Activated naive CD8-positive, alpha-beta T cell (primary cell): ENCODE measurements around the gene PSMB5.
"Not testable (repeated sequence)": the region's sequence is repeated elsewhere in the genome, so short reads cannot be mapped to it uniquely, and the experiment has no call there.

Experiments used
- H3K27ac Mint-ChIP-seq: one replicate; pipeline ENCODE4 v1.8.0; 2021; ENCODE audit warnings: mixed read lengths
- H3K27me3 Mint-ChIP-seq: one replicate; pipeline ENCODE4 v1.8.0; 2021; ENCODE audit warnings: mixed read lengths
- H3K36me3 Mint-ChIP-seq: one replicate; pipeline ENCODE4 v1.8.0; 2021; ENCODE audit warnings: mixed read lengths
- H3K4me1 Mint-ChIP-seq: one replicate; pipeline ENCODE4 v1.8.0; 2021; ENCODE audit warnings: low read depth, mixed read lengths
- H3K4me3 Mint-ChIP-seq: one replicate; pipeline ENCODE4 v1.8.0; 2021; ENCODE audit warnings: mild to moderate bottlenecking, mixed read lengths
- H3K9me3 Mint-ChIP-seq: one replicate; pipeline ENCODE4 v1.8.0; 2021; ENCODE audit warnings: low read depth, mixed read lengths

PSMB5 gene

DNA sequence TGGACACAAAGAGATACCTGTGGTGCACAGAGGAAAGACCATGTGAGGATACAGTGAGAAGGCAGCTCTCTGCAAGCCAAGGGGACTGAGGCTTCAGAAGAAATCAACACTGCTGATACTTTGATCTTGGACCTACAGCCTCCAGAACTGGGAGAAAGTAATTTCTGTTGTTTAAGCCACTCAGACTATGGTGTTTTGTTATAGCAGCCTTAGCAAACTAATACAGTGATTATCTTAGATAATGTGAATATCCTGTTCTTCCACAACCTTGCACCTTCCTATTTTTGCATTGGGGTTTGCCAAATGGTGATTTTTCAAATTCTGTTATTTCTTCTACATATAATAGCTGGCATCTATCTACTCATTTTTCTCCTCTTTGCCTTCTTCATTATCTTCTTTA lies 16.6 kb downstream of the PSMB5 start:
- H3K4me3 Mint-ChIP-seq: no peak overlapping the region
- no peaks in the 10 kb centered on the region for H3K27me3 Mint-ChIP-seq
- peaks cover 27% of the 10 kb centered on the region for H3K4me1 Mint-ChIP-seq
- H3K9me3 Mint-ChIP-seq: no peaks in the 10 kb centered on the region
- no peaks in the 10 kb centered on the region for H3K36me3 Mint-ChIP-seq
- H3K27ac Mint-ChIP-seq: no peak overlapping the region

- Mint-ChIP-seq H3K4me3 (no peak overlapping the region), H3K27ac (no peak overlapping the region), H3K27me3 (no peaks in the 10 kb centered on the region), H3K36me3 (no peaks in the 10 kb centered on the region), H3K4me1 (peaks cover 21% of the 10 kb centered on the region), H3K9me3 (no peaks in the 10 kb centered on the region)
These were observed 17.6 kb downstream of the PSMB5 start for GRCh38 chr14:23017091-23017490.

DNA sequence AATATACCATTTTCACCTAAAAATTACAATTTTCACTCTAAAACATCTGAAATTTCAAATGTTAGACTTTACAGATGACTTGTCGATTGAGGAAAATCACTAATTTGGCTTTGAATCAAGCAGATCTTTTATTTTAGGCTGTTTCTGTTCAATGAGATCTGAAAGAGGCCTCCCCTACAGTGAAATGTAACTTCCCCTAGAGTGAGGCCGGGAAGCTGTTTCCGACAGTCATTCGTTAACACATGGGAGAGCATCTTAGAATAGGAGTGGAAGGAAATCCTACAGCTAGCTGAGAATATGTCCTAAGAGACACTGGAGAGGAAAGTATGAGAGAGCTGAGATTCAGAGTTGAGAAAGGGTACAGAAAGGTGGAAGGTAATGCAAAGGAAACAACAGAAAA lies 19.1 kb downstream of the PSMB5 start:
- Mint-ChIP-seq H3K4me1 (peaks cover 9% of the 10 kb centered on the region), H3K9me3 (no peaks in the 10 kb centered on the region), H3K4me3 (no peak overlapping the region), H3K36me3 (no peaks in the 10 kb centered on the region), H3K27me3 (no peaks in the 10 kb centered on the region), H3K27ac (no peak overlapping the region)

- not testable (repeated sequence) for H3K4me3 Mint-ChIP-seq, H3K27ac Mint-ChIP-seq, H3K36me3 Mint-ChIP-seq, H3K9me3 Mint-ChIP-seq, H3K27me3 Mint-ChIP-seq
- peaks cover 20% of the 10 kb centered on the region for H3K4me1 Mint-ChIP-seq
These were observed 21.0 kb downstream of the PSMB5 start for GRCh38 chr14:23013749-23014054.

DNA sequence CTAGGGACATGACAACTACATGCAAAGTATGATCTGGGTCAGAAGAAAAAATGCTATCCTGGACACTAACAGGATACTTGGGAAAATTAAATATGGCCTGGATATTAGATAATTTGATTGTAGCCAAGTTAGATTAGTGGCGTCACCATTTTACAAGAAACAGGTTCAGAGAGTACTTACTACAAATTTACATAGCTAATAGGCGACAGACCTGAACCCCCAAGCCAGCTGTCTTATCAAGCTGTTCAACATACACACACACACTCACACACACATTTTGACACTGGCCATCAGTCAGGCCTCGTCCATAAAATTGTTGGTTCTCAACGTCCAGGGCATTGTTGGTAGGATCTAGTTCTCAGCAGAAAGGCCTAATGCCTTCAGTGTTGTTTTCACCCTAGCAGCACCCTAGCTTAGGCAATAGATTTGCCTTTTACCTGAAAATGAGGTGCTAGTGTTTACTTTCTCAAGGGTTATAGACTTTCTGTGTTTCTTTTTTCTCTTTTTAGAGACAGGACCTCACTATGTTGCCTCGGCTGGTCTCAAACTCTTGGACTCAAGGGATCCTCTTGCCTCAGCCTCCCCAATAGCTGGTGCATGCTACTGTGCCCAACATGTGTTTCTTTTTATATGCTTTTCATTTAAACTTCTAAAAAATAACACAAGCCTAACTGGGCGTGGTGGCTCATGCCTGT lies 21.5 kb downstream of the PSMB5 start:
- H3K4me3 Mint-ChIP-seq: no peak overlapping the region
- H3K4me1 Mint-ChIP-seq: peaks cover 25% of the 10 kb centered on the region
- H3K27me3 Mint-ChIP-seq: no peaks in the 10 kb centered on the region
- H3K36me3 Mint-ChIP-seq: no peaks in the 10 kb centered on the region
- H3K27ac Mint-ChIP-seq: no peak overlapping the region
- H3K9me3 Mint-ChIP-seq: no peaks in the 10 kb centered on the region

GRCh38 chr14:23009939-23010726 lies 24.6 kb downstream of the PSMB5 start, which contains the start of gene C14orf93:
Gene C14orf93 (minus strand): TSS chr14:23010143. CDS start chr14:22999023, 11,120 bp downstream.
- H3K27ac Mint-ChIP-seq: peak within 1 kb of the TSS; percentile 95
- H3K36me3 Mint-ChIP-seq: no peaks in the 10 kb centered on the region

GRCh38 chr14:23009483-23009938 lies 25.2 kb downstream of the PSMB5 start:
- peaks cover 50% of the 10 kb centered on the region for H3K4me1 Mint-ChIP-seq

More at GRCh38 chr14:23009939-23010726, 24.6 kb downstream of the PSMB5 start, which contains the start of gene C14orf93:
- Mint-ChIP-seq H3K9me3 (no peaks in the 10 kb centered on the region), H3K4me1 (peaks cover 47% of the 10 kb centered on the region), H3K27me3 (no peaks in the 10 kb centered on the region), H3K4me3 (peak within 1 kb of the TSS; percentile 93)

DNA sequence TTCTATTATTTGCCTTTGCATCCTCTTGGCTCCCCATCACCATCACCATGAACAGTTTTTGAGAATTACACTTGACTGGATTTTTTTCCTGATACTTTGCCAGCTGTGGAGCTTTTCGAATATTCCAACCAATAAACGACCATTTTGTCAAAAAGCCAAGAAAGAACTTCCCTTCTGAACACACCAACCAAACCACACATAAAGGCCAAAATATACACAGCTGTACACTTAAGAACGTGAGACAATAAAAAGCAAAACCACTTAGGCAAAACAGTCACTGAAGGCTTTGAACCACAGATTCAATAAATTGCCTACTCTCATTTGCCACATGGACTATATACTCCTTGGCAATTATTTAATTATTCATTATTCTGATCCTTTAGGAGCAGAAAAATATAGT lies 25.9 kb downstream of the PSMB5 start:
- H3K27ac Mint-ChIP-seq: peak overlapping the region; percentile 22
- H3K4me3 Mint-ChIP-seq: peak overlapping the region; percentile 93
- peaks cover 50% of the 10 kb centered on the region for H3K4me1 Mint-ChIP-seq
- no peaks in the 10 kb centered on the region for H3K36me3 Mint-ChIP-seq
- no peaks in the 10 kb centered on the region for H3K27me3 Mint-ChIP-seq
- no peaks in the 10 kb centered on the region for H3K9me3 Mint-ChIP-seq

More at GRCh38 chr14:23009483-23009938, 25.2 kb downstream of the PSMB5 start:
- H3K27me3 Mint-ChIP-seq: no peaks in the 10 kb centered on the region
- peak overlapping the region; percentile 93 for H3K4me3 Mint-ChIP-seq
- H3K27ac Mint-ChIP-seq: peak overlapping the region; percentile 93
- no peaks in the 10 kb centered on the region for H3K9me3 Mint-ChIP-seq
- no peaks in the 10 kb centered on the region for H3K36me3 Mint-ChIP-seq

DNA sequence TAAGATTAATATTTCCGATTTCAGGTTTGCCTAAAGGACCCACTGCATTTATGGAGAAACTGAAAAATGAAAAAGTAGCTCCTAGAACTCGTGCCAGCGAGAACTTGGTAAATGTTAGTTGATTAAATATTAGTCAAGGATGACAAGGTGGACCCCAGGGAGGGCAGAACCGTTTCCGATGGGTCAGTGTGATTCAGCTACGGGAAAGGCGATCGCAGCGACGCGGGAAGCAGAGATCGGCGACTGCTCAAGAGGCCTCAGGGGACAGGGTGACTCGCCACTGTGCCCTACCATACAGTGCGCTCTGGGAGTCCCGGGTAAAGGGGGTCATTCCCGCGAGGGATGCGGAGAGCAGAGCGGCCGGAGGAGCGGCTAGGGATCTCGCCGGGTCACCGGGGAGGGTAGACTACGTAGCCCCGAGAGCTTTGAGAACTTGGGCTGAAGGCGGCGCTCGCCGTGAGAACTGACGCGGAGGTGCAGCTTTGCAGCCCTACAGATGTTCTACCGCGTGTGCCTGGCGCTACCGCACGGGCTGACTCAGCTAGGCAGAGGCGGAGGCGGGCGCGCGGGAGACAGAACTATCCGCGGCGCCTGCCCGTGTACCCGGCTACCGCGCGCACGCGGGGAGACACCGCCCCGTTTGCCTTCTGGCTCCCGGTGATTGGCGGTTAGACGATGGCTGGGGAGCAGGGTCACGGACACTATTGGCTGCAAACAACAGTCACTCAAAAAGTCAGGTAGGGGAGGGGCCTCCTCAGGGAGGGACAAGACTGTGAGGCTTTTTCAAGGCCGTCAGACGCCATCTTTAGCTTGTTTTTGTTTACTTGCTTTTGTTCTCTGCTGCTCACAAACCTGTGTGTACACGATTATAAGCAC lies 27.9 kb downstream of the PSMB5 start:
- no peaks in the 10 kb centered on the region for H3K27me3 Mint-ChIP-seq
- H3K4me1 Mint-ChIP-seq: peaks cover 50% of the 10 kb centered on the region
- H3K4me3 Mint-ChIP-seq: peak overlapping the region; percentile 96
- H3K9me3 Mint-ChIP-seq: no peaks in the 10 kb centered on the region
- H3K27ac Mint-ChIP-seq: peak overlapping the region; percentile 98
- no peaks in the 10 kb centered on the region for H3K36me3 Mint-ChIP-seq

DNA sequence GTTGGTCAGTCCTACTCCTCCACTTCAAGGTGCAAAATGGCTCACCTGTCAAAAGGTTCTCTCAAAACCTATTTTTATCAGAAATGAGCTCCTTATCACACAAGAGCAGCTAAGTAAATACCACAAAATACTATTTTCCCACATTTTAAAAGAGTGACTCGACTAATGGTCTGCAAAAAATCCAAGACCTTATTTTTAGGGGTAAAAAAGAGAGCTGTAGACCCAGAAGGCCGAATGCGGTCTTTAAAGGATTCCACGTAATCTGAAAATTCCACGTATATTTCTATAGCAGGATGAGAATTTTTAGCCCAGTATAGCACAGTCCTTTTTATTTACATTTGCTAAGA lies 28.5 kb downstream of the PSMB5 start:
- peaks cover 47% of the 10 kb centered on the region for H3K4me1 Mint-ChIP-seq
- H3K36me3 Mint-ChIP-seq: no peaks in the 10 kb centered on the region
- H3K27ac Mint-ChIP-seq: peak overlapping the region; percentile 98
- peak overlapping the region; percentile 96 for H3K4me3 Mint-ChIP-seq
- H3K9me3 Mint-ChIP-seq: no peaks in the 10 kb centered on the region
- H3K27me3 Mint-ChIP-seq: no peaks in the 10 kb centered on the region

DNA sequence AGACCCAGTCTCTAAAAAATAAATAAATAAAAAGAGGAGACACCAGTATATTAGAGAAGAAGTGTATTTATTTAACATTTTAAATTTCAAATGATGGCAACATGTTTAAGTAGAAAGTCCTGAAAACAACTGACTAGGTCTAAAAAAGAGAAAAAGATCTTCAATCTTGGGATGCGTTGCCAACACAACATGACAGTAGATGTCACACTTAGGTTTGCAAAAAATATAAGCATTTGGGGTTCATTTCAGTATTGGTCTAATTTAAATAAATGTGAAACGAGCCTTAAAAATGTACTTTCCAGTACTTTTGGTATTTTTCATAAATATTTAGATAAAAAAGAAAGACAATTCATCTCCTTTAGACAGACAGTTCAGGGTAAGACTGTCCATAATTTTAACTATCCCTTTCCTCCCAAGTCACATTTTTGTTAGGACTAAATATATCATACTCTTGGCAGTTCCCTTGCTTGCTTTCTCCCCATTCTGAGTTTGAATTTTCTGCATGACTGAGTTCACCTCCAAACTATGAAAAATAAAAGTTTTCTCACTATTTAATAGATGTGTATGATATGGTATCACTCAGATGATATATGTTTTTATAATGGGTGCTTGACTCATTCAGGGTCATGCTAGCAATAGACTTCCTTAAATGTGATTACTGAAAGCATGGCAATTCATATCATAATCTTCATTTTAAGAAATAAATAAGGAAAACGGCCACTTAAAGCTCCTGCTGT lies 29.1 kb downstream of the PSMB5 start:
- Mint-ChIP-seq H3K27me3 (no peaks in the 10 kb centered on the region), H3K9me3 (no peaks in the 10 kb centered on the region), H3K27ac (peak overlapping the region; percentile 98), H3K4me1 (peaks cover 47% of the 10 kb centered on the region), H3K4me3 (peak overlapping the region; percentile 96), H3K36me3 (no peaks in the 10 kb centered on the region)

DNA sequence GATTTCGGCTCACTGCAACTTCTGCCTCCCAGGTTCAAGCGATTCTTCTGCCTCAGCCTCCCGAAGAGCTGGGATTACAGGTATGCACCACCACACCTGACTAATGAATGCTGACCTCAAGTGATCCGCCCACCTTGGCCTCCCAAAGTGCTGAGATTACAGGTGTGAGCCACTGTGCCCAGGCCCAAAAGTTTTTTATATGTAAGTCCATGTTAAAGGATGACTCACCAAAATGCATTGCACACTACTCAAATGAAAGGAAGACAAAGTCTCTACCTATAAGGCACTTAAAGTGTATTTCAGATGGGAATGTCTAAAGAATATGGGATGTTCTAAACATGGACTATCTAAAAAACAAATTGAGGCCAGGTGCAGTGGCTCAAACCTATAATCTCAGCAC lies 30.4 kb downstream of the PSMB5 start:
- not testable (repeated sequence) for H3K4me3 Mint-ChIP-seq, H3K27me3 Mint-ChIP-seq, H3K27ac Mint-ChIP-seq, H3K36me3 Mint-ChIP-seq, H3K9me3 Mint-ChIP-seq
- peaks cover 38% of the 10 kb centered on the region for H3K4me1 Mint-ChIP-seq

- Mint-ChIP-seq H3K9me3 (no peaks in the 10 kb centered on the region), H3K27ac (no peak overlapping the region), H3K4me1 (peaks cover 22% of the 10 kb centered on the region), H3K4me3 (no peak overlapping the region), H3K27me3 (no peaks in the 10 kb centered on the region), H3K36me3 (no peaks in the 10 kb centered on the region)
These were observed 32.1 kb downstream of the PSMB5 start for GRCh38 chr14:23002592-23002991.

DNA sequence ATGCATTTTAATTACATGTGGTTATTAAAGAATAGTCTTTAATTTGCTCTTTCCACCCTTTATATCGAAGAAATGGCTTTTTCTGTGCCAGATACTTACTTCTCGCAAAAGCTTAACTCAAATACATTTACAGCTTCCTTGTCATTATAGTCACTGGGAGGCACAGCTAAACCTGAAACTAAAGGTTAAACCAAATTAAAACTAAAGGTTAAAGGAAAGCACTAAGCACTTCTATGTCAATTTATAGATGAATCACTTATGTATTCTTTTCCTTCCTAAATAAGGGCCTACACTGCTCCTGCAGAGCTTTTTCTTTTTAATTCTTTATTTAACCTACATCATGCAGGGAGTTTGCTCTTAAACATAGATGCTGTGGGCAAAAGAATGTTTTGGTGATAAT lies 33.8 kb downstream of the PSMB5 start:
- Mint-ChIP-seq H3K36me3 (no peaks in the 10 kb centered on the region), H3K27ac (no peak overlapping the region), H3K4me1 (peaks cover 6% of the 10 kb centered on the region), H3K9me3 (no peaks in the 10 kb centered on the region), H3K27me3 (no peaks in the 10 kb centered on the region), H3K4me3 (no peak overlapping the region)
